NT2/D1 (cell line): ENCODE results near the gene STK17B.

Experiments
- DNase-seq: peaks from one replicate; pipeline ENCODE4 v3.0.0-alpha.2; 2011; ENCODE audit warnings: low read depth, low spot score
- H3K27me3 ChIP-seq: 2 replicates; pipeline ENCODE4 v1.6.0; 2011; ENCODE audit warnings: mild to moderate bottlenecking; ENCODE audit not compliant: insufficient read length, insufficient read depth
- H3K36me3 ChIP-seq: 2 replicates; pipeline ENCODE4 v1.6.1; 2011; ENCODE audit warnings: mild to moderate bottlenecking, low read length, mixed read lengths; ENCODE audit not compliant: insufficient read depth, insufficient read length
- H3K4me1 ChIP-seq: 2 replicates; pipeline ENCODE4 v1.5.1; 2011; ENCODE audit not compliant: insufficient read depth, insufficient read length
- H3K4me3 ChIP-seq: 2 replicates; pipeline ENCODE4 v1.5.1; 2011; ENCODE audit warnings: low read depth; ENCODE audit not compliant: insufficient read length
- H3K9ac ChIP-seq: 2 replicates; pipeline ENCODE4 v1.6.0; 2011; ENCODE audit warnings: low read depth; ENCODE audit not compliant: insufficient read length
- H3K9me3 ChIP-seq: 2 replicates; pipeline ENCODE4 v1.5.1; 2011; ENCODE audit warnings: mild to moderate bottlenecking, low read length; ENCODE audit not compliant: insufficient read depth
- SUZ12 ChIP-seq: IDR thresholded peaks from 2 replicates; pipeline ENCODE4 v1.6.1; 2011; ENCODE audit not compliant: insufficient read length, insufficient read depth; ENCODE audit errors: extremely low read depth
- YY1 ChIP-seq: IDR thresholded peaks from 2 replicates; pipeline ENCODE4 v1.6.1; 2011; ENCODE audit not compliant: insufficient read length, insufficient read depth
- ZNF274 ChIP-seq: IDR thresholded peaks from 2 replicates; pipeline ENCODE4 v1.6.1; 2011; ENCODE audit warnings: mild to moderate bottlenecking, low read depth, low read length

STK17B gene

DNA sequence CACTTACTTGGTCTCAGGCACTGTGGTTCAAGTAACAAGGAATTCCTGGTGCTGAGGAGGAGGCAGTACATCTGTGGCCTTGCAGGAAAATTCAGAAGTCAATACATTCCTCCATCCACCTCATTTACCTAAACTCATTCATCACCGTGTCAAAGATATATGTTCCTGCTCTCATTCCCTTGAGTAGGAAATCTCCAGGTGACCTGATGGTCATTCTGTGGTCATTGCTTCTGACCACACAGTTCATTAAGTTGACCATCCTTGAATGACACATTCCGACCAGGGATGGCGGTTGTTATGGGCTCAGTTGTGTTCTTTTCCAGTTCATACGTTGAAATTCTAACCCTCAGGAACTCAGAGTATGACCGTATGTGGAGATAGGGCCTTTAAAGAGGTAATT lies 2.1 kb upstream of the STK17B start:
- no peak for DNase-seq
- H3K9ac ChIP-seq: no peak overlapping the region

DNA sequence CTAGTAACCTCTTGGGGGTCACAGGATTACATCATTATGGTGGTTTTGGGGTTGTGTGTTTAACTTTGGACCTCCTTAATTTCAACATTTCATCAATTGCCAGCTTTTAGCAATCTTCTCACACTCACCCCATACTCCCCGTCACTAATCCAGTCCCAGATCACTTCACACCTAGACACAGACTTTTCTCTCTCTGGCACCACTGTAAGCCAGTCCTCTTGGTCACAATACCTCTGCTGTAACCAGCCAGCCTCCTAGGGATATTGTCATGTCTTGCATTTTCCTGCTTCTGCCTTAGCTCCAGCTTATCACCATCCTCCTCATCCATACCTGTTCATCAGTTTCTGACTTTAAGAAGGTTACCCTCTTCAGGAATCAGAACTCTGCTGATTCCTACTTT lies 1.6 kb upstream of the STK17B start:
- no peak for TF ChIP-seq ZNF274
- no peak overlapping the region for H3K9ac ChIP-seq
- no peak overlapping the region for H3K4me3 ChIP-seq
- no peaks in the 10 kb centered on the region for H3K4me1 ChIP-seq
- H3K36me3 ChIP-seq: no peaks in the 10 kb centered on the region
- peaks cover 25% of the 10 kb centered on the region for H3K27me3 ChIP-seq
- H3K9me3 ChIP-seq: no peaks in the 10 kb centered on the region
- no peak for DNase-seq

More for the DNA sequence above, 2.1 kb upstream of the STK17B start:
- no peaks in the 10 kb centered on the region for H3K4me1 ChIP-seq
- no peaks in the 10 kb centered on the region for H3K9me3 ChIP-seq
- no peaks in the 10 kb centered on the region for H3K36me3 ChIP-seq
- no peak overlapping the region for H3K4me3 ChIP-seq
- TF ChIP-seq ZNF274: no peak
- no peak for TF ChIP-seq SUZ12
- TF ChIP-seq YY1: no peak
- H3K27me3 ChIP-seq: peaks cover 25% of the 10 kb centered on the region

DNA sequence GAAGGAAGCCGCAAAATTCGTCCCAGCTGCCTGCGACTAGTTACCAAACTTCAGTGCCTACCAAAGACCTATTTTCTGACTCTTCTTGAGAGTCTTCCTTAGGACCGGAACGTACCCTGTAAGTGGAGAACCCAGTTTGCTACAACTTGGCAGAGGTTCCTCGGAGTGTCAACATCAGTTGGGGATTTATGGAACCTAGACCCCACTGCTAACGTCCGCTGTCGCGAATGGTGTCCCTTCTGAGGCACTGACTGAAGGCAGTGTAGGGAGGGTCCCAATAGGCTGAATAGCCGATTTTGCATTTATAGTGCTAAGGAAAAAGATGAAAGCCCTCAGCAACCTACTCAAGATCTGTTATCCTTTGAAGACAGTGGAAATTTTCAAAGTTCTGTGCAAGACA lies 568 bp upstream of the STK17B start:
- Histone ChIP-seq H3K9ac (peak overlapping the region; percentile 62), H3K27me3 (peaks cover 25% of the 10 kb centered on the region), H3K4me1 (no peaks in the 10 kb centered on the region), H3K9me3 (no peaks in the 10 kb centered on the region), H3K4me3 (peak overlapping the region; percentile 43), H3K36me3 (no peaks in the 10 kb centered on the region)
- TF ChIP-seq SUZ12: no peak
- no peak for TF ChIP-seq ZNF274
- no peak for TF ChIP-seq YY1
- DNase-seq: no peak

DNA sequence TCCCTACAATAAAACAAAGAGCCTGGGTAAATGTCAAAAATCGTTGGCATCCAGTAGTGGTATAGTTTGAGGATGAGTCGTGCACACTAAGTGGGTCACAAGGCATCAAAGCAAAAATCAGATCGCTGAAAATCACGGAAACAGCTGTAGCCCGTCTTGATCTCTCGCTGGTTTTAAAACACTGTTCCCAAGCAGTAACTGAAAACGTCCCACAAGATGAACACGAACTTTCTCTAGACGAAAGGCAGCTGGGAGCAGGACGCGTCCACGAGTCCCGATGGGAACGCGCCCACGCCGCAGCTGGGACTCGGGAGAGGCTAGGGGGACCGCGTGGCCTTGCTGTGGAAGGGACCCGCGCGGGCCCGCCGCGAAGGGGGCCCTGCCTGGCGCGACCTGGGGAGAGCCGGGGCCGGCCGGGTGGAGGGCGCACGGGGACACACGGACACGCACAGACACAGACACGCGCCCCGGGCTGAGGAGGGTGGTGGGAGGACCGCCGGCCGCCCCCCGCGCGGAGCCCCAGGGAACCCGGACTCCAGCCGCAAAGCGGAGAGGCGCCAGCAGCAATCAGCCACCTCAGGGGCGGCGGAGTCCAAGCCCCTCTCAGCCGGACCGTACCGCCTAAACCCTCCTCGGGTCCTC lies 651 bp downstream of the STK17B start:
- DNase-seq: no peak
- peaks cover 25% of the 10 kb centered on the region for H3K27me3 ChIP-seq
- no peaks in the 10 kb centered on the region for H3K9me3 ChIP-seq
- H3K4me3 ChIP-seq: peak overlapping the region; percentile 90
- no peaks in the 10 kb centered on the region for H3K4me1 ChIP-seq
- TF ChIP-seq YY1 (no peak), ZNF274 (no peak), SUZ12 (no peak)
- H3K9ac ChIP-seq: peak overlapping the region; percentile 95
- no peaks in the 10 kb centered on the region for H3K36me3 ChIP-seq

DNA sequence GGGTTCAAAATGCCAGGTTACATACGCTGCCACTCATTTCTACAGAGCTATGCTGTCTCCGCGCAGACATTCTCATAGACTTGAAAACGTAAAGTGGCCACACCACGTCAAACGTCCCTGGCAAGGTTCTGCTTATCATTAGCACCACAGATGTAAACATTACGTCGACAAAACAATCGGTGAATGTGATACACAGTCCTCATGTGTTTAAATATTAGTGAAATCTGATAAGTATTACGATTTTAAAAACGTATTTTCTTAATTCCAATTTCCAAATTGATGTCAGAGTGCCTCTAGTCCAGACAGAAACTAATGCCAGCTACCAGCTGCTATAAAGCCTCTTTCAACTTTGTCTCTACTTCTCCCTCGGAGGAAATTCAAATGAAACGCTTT lies 1.2 kb downstream of the STK17B start:
- H3K4me3 ChIP-seq: peak overlapping the region; percentile 90
- H3K27me3 ChIP-seq: peaks cover 25% of the 10 kb centered on the region
- no peak for TF ChIP-seq ZNF274
- TF ChIP-seq YY1: no peak
- TF ChIP-seq SUZ12: no peak
- no peaks in the 10 kb centered on the region for H3K36me3 ChIP-seq
- H3K9ac ChIP-seq: peak overlapping the region; percentile 95
- DNase-seq: no peak
- no peaks in the 10 kb centered on the region for H3K4me1 ChIP-seq
- no peaks in the 10 kb centered on the region for H3K9me3 ChIP-seq

DNA sequence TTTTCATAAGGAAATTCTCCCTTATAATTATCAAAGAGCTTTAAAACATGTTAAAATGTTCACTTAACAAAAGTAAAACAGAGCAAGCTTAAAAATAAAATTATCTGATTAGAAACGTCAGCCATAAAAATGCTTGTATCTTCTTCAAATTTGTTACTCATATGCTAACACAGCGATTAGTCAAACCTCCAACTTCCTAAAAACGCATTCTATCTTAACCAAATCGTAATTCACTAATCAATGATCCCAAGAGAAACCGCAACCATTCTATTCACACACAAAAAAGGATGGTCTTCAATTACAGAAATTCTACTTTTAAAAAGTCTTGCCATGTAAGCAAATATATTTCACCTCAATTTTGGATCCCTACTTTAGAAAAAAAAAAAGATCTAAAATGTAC lies 1.9 kb downstream of the STK17B start:
- Histone ChIP-seq H3K4me3 (no peak overlapping the region), H3K4me1 (no peaks in the 10 kb centered on the region), H3K9ac (no peak overlapping the region), H3K36me3 (no peaks in the 10 kb centered on the region), H3K27me3 (peaks cover 25% of the 10 kb centered on the region), H3K9me3 (no peaks in the 10 kb centered on the region)
- TF ChIP-seq SUZ12: no peak
- DNase-seq: no peak

DNA sequence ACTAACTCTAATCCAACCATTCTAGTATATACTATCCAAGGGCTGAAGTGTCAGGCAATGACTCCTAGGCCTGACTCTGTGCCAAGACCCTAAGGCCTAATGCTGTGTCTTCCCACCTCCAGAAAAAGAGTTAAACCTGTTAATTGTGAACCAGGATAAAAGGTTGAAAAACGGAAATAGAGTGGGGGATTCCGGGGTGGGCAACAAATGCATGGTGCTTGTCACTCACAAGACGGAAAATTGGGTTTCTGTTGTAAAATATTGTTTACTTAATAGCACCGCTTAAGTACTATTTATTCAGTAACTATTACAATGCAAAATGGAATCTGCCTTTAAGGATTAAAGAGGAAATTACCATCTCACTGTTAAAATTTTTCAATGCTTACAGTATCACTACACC lies 3.2 kb downstream of the STK17B start:
- no peak for TF ChIP-seq SUZ12
- no peak for TF ChIP-seq ZNF274
- TF ChIP-seq YY1: no peak
- H3K4me3 ChIP-seq: no peak overlapping the region
- peaks cover 1% of the 10 kb centered on the region for H3K36me3 ChIP-seq
- no peak for DNase-seq
- H3K9me3 ChIP-seq: no peaks in the 10 kb centered on the region
- no peak overlapping the region for H3K9ac ChIP-seq
- peaks cover 15% of the 10 kb centered on the region for H3K27me3 ChIP-seq
- H3K4me1 ChIP-seq: no peaks in the 10 kb centered on the region

DNA sequence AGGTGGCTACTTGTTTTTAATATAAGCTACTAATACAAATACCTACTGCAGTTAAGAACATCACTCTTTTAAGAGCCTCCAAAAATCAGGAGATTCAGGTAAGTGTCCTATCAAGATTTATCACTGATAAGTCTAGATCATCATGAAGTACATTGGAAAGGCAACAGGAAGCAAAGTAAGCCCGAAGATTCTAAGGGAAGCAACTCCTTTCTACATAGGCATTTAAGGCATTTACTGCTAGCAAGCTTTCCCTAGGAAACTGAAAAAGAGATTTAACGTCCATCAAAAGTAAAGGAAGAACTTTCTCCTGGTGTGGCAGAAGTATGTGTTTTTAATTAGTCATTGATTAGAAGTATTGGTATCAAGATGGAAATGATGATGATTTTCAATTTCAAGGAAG lies 3.7 kb downstream of the STK17B start:
- no peaks in the 10 kb centered on the region for H3K9me3 ChIP-seq
- no peak for DNase-seq
- H3K4me1 ChIP-seq: no peaks in the 10 kb centered on the region
- peaks cover 10% of the 10 kb centered on the region for H3K27me3 ChIP-seq
- TF ChIP-seq ZNF274: no peak
- no peak for TF ChIP-seq YY1
- TF ChIP-seq SUZ12: no peak
- H3K9ac ChIP-seq: no peak overlapping the region
- H3K4me3 ChIP-seq: no peak overlapping the region
- H3K36me3 ChIP-seq: peaks cover 6% of the 10 kb centered on the region
